Neural progenitor cell (in vitro differentiated cells): ENCODE data around the gene ARPC2. TPM values are rescaled to one million over a fixed set of nuclear protein-coding genes. Genes with fewer than 3 reads are reported as not detected.

Experiments
- DNase-seq: peaks from one replicate; pipeline ENCODE4 v3.0.0-alpha.2; 2016; ENCODE audit warnings: low spot score
- H2AFZ ChIP-seq: fragments of 200-600 bp; sonication (generic); replicated peaks from 2 replicates; pipeline ENCODE4 v1.6.1; 2016; ENCODE audit warnings: antibody characterized with exemption
- H3F3A ChIP-seq: fragments of 200-600 bp; sonication (generic); 2 replicates; pipeline ENCODE4 v1.6.1; 2016; ENCODE audit warnings: antibody characterized with exemption, low read depth
- H3K27ac ChIP-seq: fragments of 200-600 bp; sonication (generic); 2 replicates; pipeline ENCODE4 v1.5.1; 2016; ENCODE audit warnings: mild to moderate bottlenecking
- H3K27me3 ChIP-seq: fragments of 200-600 bp; sonication (generic); 2 replicates; pipeline ENCODE4 v1.6.1; 2016; ENCODE audit warnings: mild to moderate bottlenecking, moderate library complexity
- H3K36me3 ChIP-seq: fragments of 200-600 bp; sonication (generic); 2 replicates; pipeline ENCODE4 v1.5.1; 2016
- H3K4me1 ChIP-seq: fragments of 200-600 bp; sonication (generic); 2 replicates; pipeline ENCODE4 v1.6.1; 2016; ENCODE audit warnings: mixed run types
- H3K4me2 ChIP-seq: fragments of 200-600 bp; sonication (generic); 2 replicates; pipeline ENCODE4 v1.6.1; 2016
- H3K4me3 ChIP-seq: fragments of 200-600 bp; sonication (generic); 2 replicates; pipeline ENCODE4 v1.5.1; 2016
- H3K79me2 ChIP-seq: fragments of 200-600 bp; sonication (generic); 2 replicates; pipeline ENCODE4 v1.6.1; 2016; ENCODE audit warnings: low read depth
- H3K9ac ChIP-seq: fragments of 200-600 bp; sonication (generic); 2 replicates; pipeline ENCODE4 v1.6.1; 2016
- H3K9me3 ChIP-seq: fragments of 200-600 bp; sonication (generic); 2 replicates; pipeline ENCODE4 v1.5.1; 2016; ENCODE audit warnings: low read depth
- H4K20me1 ChIP-seq: fragments of 200-600 bp; sonication (generic); 2 replicates; pipeline ENCODE4 v1.6.1; 2016; ENCODE audit warnings: low read depth
- H3K27ac Mint-ChIP-seq: 3 replicates; pipeline ENCODE4 v1.8.0; 2021; ENCODE audit warnings: mixed read lengths
- H3K27me3 Mint-ChIP-seq: 2 replicates; pipeline ENCODE4 v1.8.0; 2022; ENCODE audit warnings: low read depth, mild to moderate bottlenecking, inconsistent platforms, moderate library complexity, mixed read lengths; ENCODE audit not compliant: insufficient read depth
- H3K36me3 Mint-ChIP-seq: 3 replicates; pipeline ENCODE4 v1.8.0; 2021; ENCODE audit warnings: mixed read lengths
- H3K4me1 Mint-ChIP-seq: 3 replicates; pipeline ENCODE4 v1.8.0; 2021; ENCODE audit warnings: mixed read lengths
- H3K4me3 Mint-ChIP-seq: 3 replicates; pipeline ENCODE4 v1.8.0; 2021; ENCODE audit warnings: mild to moderate bottlenecking, moderate library complexity, mixed read lengths
- H3K9me3 Mint-ChIP-seq: 3 replicates; pipeline ENCODE4 v1.8.0; 2020; ENCODE audit warnings: mixed read lengths
- EZH2 ChIP-seq: fragments of 200-600 bp; sonication (generic); IDR thresholded peaks from 2 replicates; pipeline ENCODE4 v1.6.1; 2017; ENCODE audit warnings: antibody characterized with exemption, mild to moderate bottlenecking, moderate library complexity
- EZH2phosphoT487 ChIP-seq: fragments of 200-600 bp; sonication (generic); IDR thresholded peaks from 2 replicates; pipeline ENCODE4 v1.6.1; 2017; ENCODE audit warnings: antibody characterized with exemption
- total RNA-seq: library from RNA; depleted of rRNA; stranded (reverse); fragments of >200 nt; gene quantifications from 2 replicates; pipeline ENCODE4 v1.2.3, GENCODE V29; 2015; ENCODE audit warnings: low replicate concordance
- TF ChIP-seq, protein P1 (sequence below): fragments of 200-600 bp; sonication (generic); IDR thresholded peaks from 2 replicates; pipeline ENCODE4 v1.5.1; 2017; ENCODE audit warnings: antibody characterized with exemption, mild to moderate bottlenecking

Gene ARPC2
- total RNA-seq, 1 donor from 2014 or later, result 155 TPM

- no peak overlapping the region for H3K9ac ChIP-seq
- H3K27ac Mint-ChIP-seq, result no peak overlapping the region
- H3K36me3 ChIP-seq, result peaks cover 14% of the 10 kb centered on the region
- no peak overlapping the region for H2AFZ ChIP-seq
- no peak overlapping the region for H3K4me3 ChIP-seq
- H3K27me3 Mint-ChIP-seq, result peaks cover 2% of the 10 kb centered on the region
- H3K79me2 ChIP-seq, result no peaks in the 10 kb centered on the region
- no peaks in the 10 kb centered on the region for H3F3A ChIP-seq
- TF ChIP-seq, protein P1, sequence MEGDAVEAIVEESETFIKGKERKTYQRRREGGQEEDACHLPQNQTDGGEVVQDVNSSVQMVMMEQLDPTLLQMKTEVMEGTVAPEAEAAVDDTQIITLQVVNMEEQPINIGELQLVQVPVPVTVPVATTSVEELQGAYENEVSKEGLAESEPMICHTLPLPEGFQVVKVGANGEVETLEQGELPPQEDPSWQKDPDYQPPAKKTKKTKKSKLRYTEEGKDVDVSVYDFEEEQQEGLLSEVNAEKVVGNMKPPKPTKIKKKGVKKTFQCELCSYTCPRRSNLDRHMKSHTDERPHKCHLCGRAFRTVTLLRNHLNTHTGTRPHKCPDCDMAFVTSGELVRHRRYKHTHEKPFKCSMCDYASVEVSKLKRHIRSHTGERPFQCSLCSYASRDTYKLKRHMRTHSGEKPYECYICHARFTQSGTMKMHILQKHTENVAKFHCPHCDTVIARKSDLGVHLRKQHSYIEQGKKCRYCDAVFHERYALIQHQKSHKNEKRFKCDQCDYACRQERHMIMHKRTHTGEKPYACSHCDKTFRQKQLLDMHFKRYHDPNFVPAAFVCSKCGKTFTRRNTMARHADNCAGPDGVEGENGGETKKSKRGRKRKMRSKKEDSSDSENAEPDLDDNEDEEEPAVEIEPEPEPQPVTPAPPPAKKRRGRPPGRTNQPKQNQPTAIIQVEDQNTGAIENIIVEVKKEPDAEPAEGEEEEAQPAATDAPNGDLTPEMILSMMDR, result no peak
- TF ChIP-seq EZH2phosphoT487 (no peak), EZH2 (no peak)
- H3K4me2 ChIP-seq, result no peak overlapping the region
- H3K4me1 Mint-ChIP-seq, result no peaks in the 10 kb centered on the region
- no peak for DNase-seq
- no peaks in the 10 kb centered on the region for H4K20me1 ChIP-seq
- H3K27me3 ChIP-seq, result no peaks in the 10 kb centered on the region
- H3K9me3 ChIP-seq, result no peaks in the 10 kb centered on the region
- H3K27ac ChIP-seq, result no peak overlapping the region
- no peaks in the 10 kb centered on the region for H3K9me3 Mint-ChIP-seq
- H3K4me3 Mint-ChIP-seq, result no peak overlapping the region
- no peaks in the 10 kb centered on the region for H3K4me1 ChIP-seq
- H3K36me3 Mint-ChIP-seq, result peaks cover 28% of the 10 kb centered on the region
Measured at GRCh38 chr2:218234521-218234920, 17.5 kb downstream of the ARPC2 start.

DNA sequence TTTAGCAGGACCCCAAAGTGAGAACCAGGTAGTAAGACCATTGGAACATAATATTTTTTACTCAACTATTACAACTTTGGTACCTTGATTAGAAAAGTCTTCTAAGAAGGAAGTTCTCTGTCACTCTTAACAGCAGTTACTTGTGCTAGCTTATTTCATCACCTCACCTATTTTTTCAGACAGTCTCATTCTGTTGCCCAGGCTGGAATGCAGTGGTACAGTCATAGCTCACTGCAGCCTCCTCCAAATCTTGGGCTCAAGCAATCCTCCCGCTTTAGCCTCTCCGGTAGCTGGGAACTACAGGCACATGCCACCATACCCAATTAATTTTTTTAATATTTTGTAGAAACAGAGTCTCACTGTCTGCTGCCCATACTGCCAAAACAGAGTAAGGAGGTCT lies 18.0 kb downstream of the ARPC2 start:
- H3K27ac ChIP-seq, result no peak overlapping the region
- peaks cover 28% of the 10 kb centered on the region for H3K36me3 Mint-ChIP-seq
- TF ChIP-seq EZH2phosphoT487 (no peak), EZH2 (no peak)
- TF ChIP-seq, protein P1, result no peak
- H2AFZ ChIP-seq, result no peak overlapping the region
- no peak overlapping the region for H3K27ac Mint-ChIP-seq
- no peaks in the 10 kb centered on the region for H3K4me1 ChIP-seq
- H3F3A ChIP-seq, result no peaks in the 10 kb centered on the region
- H3K4me3 ChIP-seq, result no peak overlapping the region
- peaks cover 2% of the 10 kb centered on the region for H3K27me3 Mint-ChIP-seq
- no peak for DNase-seq
- peaks cover 14% of the 10 kb centered on the region for H3K36me3 ChIP-seq
- no peaks in the 10 kb centered on the region for H3K79me2 ChIP-seq
- H4K20me1 ChIP-seq, result no peaks in the 10 kb centered on the region
- H3K4me3 Mint-ChIP-seq, result no peak overlapping the region
- no peak overlapping the region for H3K9ac ChIP-seq
- H3K4me1 Mint-ChIP-seq, result no peaks in the 10 kb centered on the region
- no peaks in the 10 kb centered on the region for H3K9me3 Mint-ChIP-seq
- H3K4me2 ChIP-seq, result no peak overlapping the region
- no peaks in the 10 kb centered on the region for H3K27me3 ChIP-seq
- no peaks in the 10 kb centered on the region for H3K9me3 ChIP-seq

DNA sequence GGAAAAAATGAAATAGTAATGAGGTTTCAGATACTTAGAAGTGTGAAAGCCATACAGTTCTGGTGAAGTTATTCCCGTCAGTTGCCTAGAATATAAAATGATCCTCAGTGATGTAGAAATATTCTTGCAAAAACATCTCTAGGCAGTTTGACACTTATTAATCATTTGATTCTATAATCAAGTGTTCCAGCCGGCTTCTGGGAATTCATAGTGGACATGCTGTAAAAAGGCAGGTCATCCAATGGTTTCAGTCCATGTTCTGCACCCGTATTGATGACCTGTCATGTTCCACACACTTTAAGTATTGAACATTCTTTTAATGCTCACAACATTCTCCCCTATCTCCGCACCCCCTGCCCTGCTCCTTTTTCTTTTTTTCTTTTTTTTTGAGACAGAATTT lies 19.8 kb downstream of the ARPC2 start:
- Mint-ChIP-seq H3K36me3 (peaks cover 24% of the 10 kb centered on the region), H3K27ac (no peak overlapping the region)
- H4K20me1 ChIP-seq, result no peaks in the 10 kb centered on the region

More for the DNA sequence above, 19.8 kb downstream of the ARPC2 start:
- H3K36me3 ChIP-seq, result peaks cover 7% of the 10 kb centered on the region
- H3K4me1 Mint-ChIP-seq, result no peaks in the 10 kb centered on the region
- no peaks in the 10 kb centered on the region for H3K79me2 ChIP-seq
- TF ChIP-seq, protein P1, result no peak
- TF ChIP-seq EZH2phosphoT487, result no peak
- TF ChIP-seq EZH2, result no peak
- no peak overlapping the region for H3K4me3 ChIP-seq
- H3K27me3 Mint-ChIP-seq, result peaks cover 2% of the 10 kb centered on the region
- no peaks in the 10 kb centered on the region for H3K4me1 ChIP-seq
- H3K4me2 ChIP-seq, result no peak overlapping the region
- H2AFZ ChIP-seq, result no peak overlapping the region
- H3K9me3 ChIP-seq, result no peaks in the 10 kb centered on the region
- no peaks in the 10 kb centered on the region for H3K27me3 ChIP-seq
- no peak overlapping the region for H3K27ac ChIP-seq
- no peaks in the 10 kb centered on the region for H3F3A ChIP-seq
- H3K9me3 Mint-ChIP-seq, result no peaks in the 10 kb centered on the region
- no peak for DNase-seq
- no peak overlapping the region for H3K4me3 Mint-ChIP-seq
- H3K9ac ChIP-seq, result no peak overlapping the region
